ENCODE results near the gene TATDN2. TPM values are rescaled to one million over a fixed set of nuclear protein-coding genes. Genes with fewer than 3 reads are reported as not detected.
A peak's percentile ranks its signal among the peaks of the same experiment; 100 is the strongest.

Gene TATDN2
- 10 to 100 TPM; 72.3 to 78.4 TPM for total RNA-seq

- peak within 1 kb of the TSS; percentile 96 for H3K4me3 Mint-ChIP-seq
- peaks cover 49% of the 10 kb centered on the region for H3K4me1 Mint-ChIP-seq
- no peaks in the 10 kb centered on the region for H3K27me3 Mint-ChIP-seq
- peak within 1 kb of the TSS; percentile 95 for H3K27ac Mint-ChIP-seq
- ChIA-PET CTCF (interaction anchor here (0.7 to 1.7 kb wide), 11 partner anchors 10 to 471 kb away, joined by 3 to 6 read pairs (median 3); no protein-coding TSS in a partner anchor), POLR2A (interaction anchor here (0.6 kb wide), 1 partner anchor 104 kb away, joined by 5 read pairs; no protein-coding TSS in a partner anchor)
- DNase-seq, result peak; percentile 97
- H3K9me3 Mint-ChIP-seq, result peaks cover 24% of the 10 kb centered on the region
- H3K36me3 Mint-ChIP-seq (ENCODE audit: low read depth), result peaks cover 63% of the 10 kb centered on the region
Measured at GRCh38 chr3:10248184-10248983, at the start of gene TATDN2. TSS of gene TATDN2 (plus strand) at chr3:10248459. CDS start at chr3:10249201, 742 bp downstream.

GRCh38 chr3:10198761-10199649 is 49.3 kb upstream of the TATDN2 start:
- no peaks in the 10 kb centered on the region for H3K9me3 Mint-ChIP-seq
- peaks cover 77% of the 10 kb centered on the region for H3K4me1 Mint-ChIP-seq
- peak; percentile 81 for DNase-seq
- CTCF ChIA-PET, result interaction anchor here (0.6 to 6.6 kb wide), 8 partner anchors 7 to 43 kb away, joined by 3 to 59 read pairs (median 4); partner anchors contain the start of gene IRAK2
- H3K27me3 Mint-ChIP-seq, result no peaks in the 10 kb centered on the region
- POLR2A ChIA-PET, result interaction anchor here (1.2 kb wide), 1 partner anchor 13 kb away, joined by 3 read pairs; no protein-coding TSS in a partner anchor
- peaks cover 7% of the 10 kb centered on the region for H3K36me3 Mint-ChIP-seq (ENCODE audit: low read depth)
- H3K4me3 Mint-ChIP-seq, result peak overlapping the region; percentile 13
- peak overlapping the region; percentile 94 for H3K27ac Mint-ChIP-seq

- Mint-ChIP-seq H3K9me3 (no peaks in the 10 kb centered on the region), H3K4me3 (no peak overlapping the region), H3K27me3 (no peaks in the 10 kb centered on the region), H3K36me3 (ENCODE audit: low read depth) (peaks cover 7% of the 10 kb centered on the region), H3K4me1 (peaks cover 31% of the 10 kb centered on the region), H3K27ac (peak overlapping the region; percentile 31)
- ChIA-PET POLR2A (interaction anchor here (0.5 kb wide), 1 partner anchor 12 kb away, joined by 3 read pairs; no protein-coding TSS in a partner anchor), CTCF (interaction anchor here (0.5 to 6.6 kb wide), 7 partner anchors 8 to 298 kb away, joined by 3 to 59 read pairs (median 4); no protein-coding TSS in a partner anchor)
- no peak for DNase-seq
Measured at GRCh38 chr3:10204921-10205320, 43.3 kb upstream of the TATDN2 start.

GRCh38 chr3:10205451-10206165 is 42.7 kb upstream of the TATDN2 start:
- CTCF ChIA-PET, result interaction anchor here (0.5 to 6.6 kb wide), 4 partner anchors 8 to 102 kb away, joined by 3 to 59 read pairs (median 6); no protein-coding TSS in a partner anchor
- POLR2A ChIA-PET, result interaction anchor here (0.6 kb wide), 1 partner anchor 13 kb away, joined by 7 read pairs; no protein-coding TSS in a partner anchor
- H3K4me1 Mint-ChIP-seq, result peaks cover 28% of the 10 kb centered on the region
- H3K9me3 Mint-ChIP-seq, result no peaks in the 10 kb centered on the region
- DNase-seq, result no peak
- no peak overlapping the region for H3K4me3 Mint-ChIP-seq
- H3K27me3 Mint-ChIP-seq, result no peaks in the 10 kb centered on the region
- H3K27ac Mint-ChIP-seq, result peak overlapping the region; percentile 3
- H3K36me3 Mint-ChIP-seq (ENCODE audit: low read depth), result peaks cover 7% of the 10 kb centered on the region

- ChIA-PET POLR2A (no interaction called here), CTCF (interaction anchor here (1.1 to 2.1 kb wide), 3 partner anchors 7 to 15 kb away, joined by 4 to 7 read pairs (median 4); no protein-coding TSS in a partner anchor)
- Mint-ChIP-seq H3K27me3 (no peaks in the 10 kb centered on the region), H3K4me1 (peaks cover 25% of the 10 kb centered on the region), H3K9me3 (no peaks in the 10 kb centered on the region), H3K36me3 (ENCODE audit: low read depth) (peaks cover 7% of the 10 kb centered on the region), H3K27ac (peak overlapping the region; percentile 3), H3K4me3 (no peak overlapping the region)
- no peak for DNase-seq
Measured at GRCh38 chr3:10206166-10206511, 42.1 kb upstream of the TATDN2 start.

- no peak for DNase-seq
- no peak overlapping the region for H3K27ac Mint-ChIP-seq
- CTCF ChIA-PET, result interaction anchor here (0.8 to 3.0 kb wide), 8 partner anchors 8 to 137 kb away, joined by 3 to 11 read pairs (median 5); partner anchors contain the start of gene IRAK2
- peaks cover 2% of the 10 kb centered on the region for H3K4me1 Mint-ChIP-seq
- H3K4me3 Mint-ChIP-seq, result no peak overlapping the region
- H3K9me3 Mint-ChIP-seq, result peaks cover 4% of the 10 kb centered on the region
- H3K27me3 Mint-ChIP-seq, result no peaks in the 10 kb centered on the region
- peaks cover 15% of the 10 kb centered on the region for H3K36me3 Mint-ChIP-seq (ENCODE audit: low read depth)
- POLR2A ChIA-PET, result no interaction called here
Measured at GRCh38 chr3:10213156-10213792, 35.0 kb upstream of the TATDN2 start.

GRCh38 chr3:10215578-10216368 is 32.5 kb upstream of the TATDN2 start:
- no peaks in the 10 kb centered on the region for H3K27me3 Mint-ChIP-seq
- peaks cover 17% of the 10 kb centered on the region for H3K4me1 Mint-ChIP-seq
- H3K27ac Mint-ChIP-seq, result no peak overlapping the region
- ChIA-PET CTCF (interaction anchor here (1.6 kb wide), 1 partner anchor 30 kb away, joined by 4 read pairs; no protein-coding TSS in a partner anchor), POLR2A (no interaction called here)
- DNase-seq, result no peak
- H3K36me3 Mint-ChIP-seq (ENCODE audit: low read depth), result peaks cover 22% of the 10 kb centered on the region
- peaks cover 4% of the 10 kb centered on the region for H3K9me3 Mint-ChIP-seq
- H3K4me3 Mint-ChIP-seq, result no peak overlapping the region

- H3K36me3 Mint-ChIP-seq (ENCODE audit: low read depth), result peaks cover 27% of the 10 kb centered on the region
- CTCF ChIA-PET, result interaction anchor here (0.9 kb wide), 1 partner anchor 17 kb away, joined by 3 read pairs; no protein-coding TSS in a partner anchor
- peaks cover 4% of the 10 kb centered on the region for H3K9me3 Mint-ChIP-seq
Measured at GRCh38 chr3:10217359-10217758, 30.9 kb upstream of the TATDN2 start.

GRCh38 chr3:10219737-10220136 is 28.5 kb upstream of the TATDN2 start:
- H3K36me3 Mint-ChIP-seq (ENCODE audit: low read depth), result peaks cover 38% of the 10 kb centered on the region
- no peak overlapping the region for H3K4me3 Mint-ChIP-seq
- H3K9me3 Mint-ChIP-seq, result peaks cover 4% of the 10 kb centered on the region
- peaks cover 51% of the 10 kb centered on the region for H3K4me1 Mint-ChIP-seq
- POLR2A ChIA-PET, result interaction anchor here (0.6 kb wide), 1 partner anchor 8 kb away, joined by 3 read pairs; no protein-coding TSS in a partner anchor
- DNase-seq, result no peak
- no peak overlapping the region for H3K27ac Mint-ChIP-seq
- CTCF ChIA-PET, result interaction anchor here (1.2 to 1.7 kb wide), 4 partner anchors 25 to 72 kb away, joined by 3 to 6 read pairs (median 4); no protein-coding TSS in a partner anchor
- H3K27me3 Mint-ChIP-seq, result no peaks in the 10 kb centered on the region

More at GRCh38 chr3:10217359-10217758, 30.9 kb upstream of the TATDN2 start:
- POLR2A ChIA-PET, result no interaction called here
- Mint-ChIP-seq H3K27ac (no peak overlapping the region), H3K4me1 (peaks cover 28% of the 10 kb centered on the region), H3K27me3 (no peaks in the 10 kb centered on the region), H3K4me3 (no peak overlapping the region)
- no peak for DNase-seq

- no peaks in the 10 kb centered on the region for H3K9me3 Mint-ChIP-seq
- H3K4me1 Mint-ChIP-seq, result peaks cover 79% of the 10 kb centered on the region
- H3K36me3 Mint-ChIP-seq (ENCODE audit: low read depth), result peaks cover 25% of the 10 kb centered on the region
- H3K27ac Mint-ChIP-seq, result peak overlapping the region; percentile 78
- CTCF ChIA-PET, result interaction anchor here (0.6 to 2.9 kb wide), 17 partner anchors 9 to 282 kb away, joined by 3 to 10 read pairs (median 4); partner anchors contain the start of genes TATDN2 and VHL
- DNase-seq, result peak; percentile 63
- H3K4me3 Mint-ChIP-seq, result peak overlapping the region; percentile 21
- no peaks in the 10 kb centered on the region for H3K27me3 Mint-ChIP-seq
- POLR2A ChIA-PET, result interaction anchor here (1.0 to 1.3 kb wide), 2 partner anchors 32 to 66 kb away, joined by 3 to 4 read pairs; no protein-coding TSS in a partner anchor
Measured at GRCh38 chr3:10223676-10224639, 24.3 kb upstream of the TATDN2 start.

Data from activated CD4-positive, alpha-beta T cell treated with anti-CD3 and anti-CD28 coated beads, Interleukin-2, amount 10 ng/mL, durations not matched to agents 7 days and 5 days (primary cell).